GM21360 (cell line): Measurements from ENCODE around the gene PHYH.
A peak's percentile ranks its signal among the peaks of the same experiment; 100 is the strongest.
"Not testable (repeated sequence)": the region's sequence is repeated elsewhere in the genome, so short reads cannot be mapped to it uniquely, and the experiment has no call there.

ENCODE experiments used
- ATAC-seq: cut with Tn5 transposase; IDR thresholded peaks from one replicate; pipeline ENCODE4 v1.9.1; 2021; ENCODE audit warnings: mild to moderate bottlenecking, moderate library complexity; ENCODE audit not compliant: unreplicated experiment

Gene PHYH

GRCh38 chr10:13299437-13300287 is at the start of gene PHYH:
TSS of gene PHYH (minus strand) at chr10:13300064. CDS start at chr10:13300042, 22 bp downstream.
- peak; percentile 64 for ATAC-seq

- peak; percentile 45 for ATAC-seq
Observed at GRCh38 chr10:13348216-13349017, 48.6 kb upstream of the PHYH start, which contains the start of gene SEPHS1. TSS of gene SEPHS1 (minus strand) at chr10:13348293. CDS start at chr10:13344950, 3,343 bp downstream.

- ATAC-seq, result peak; percentile 55
Observed at GRCh38 chr10:13347500-13348156, 47.8 kb upstream of the PHYH start.

GRCh38 chr10:13347043-13347499 is 47.2 kb upstream of the PHYH start:
- peak; percentile 28 for ATAC-seq

- no peak for ATAC-seq
Observed at GRCh38 chr10:13346283-13347042, 46.6 kb upstream of the PHYH start.

GRCh38 chr10:13340626-13341376 is 40.9 kb upstream of the PHYH start:
- peak; percentile 69 for ATAC-seq

- ATAC-seq, result no peak
Observed at GRCh38 chr10:13340068-13340467, 40.2 kb upstream of the PHYH start.

- no peak for ATAC-seq
Observed at GRCh38 chr10:13338390-13339110, 38.7 kb upstream of the PHYH start.

GRCh38 chr10:13337827-13338196 is 37.9 kb upstream of the PHYH start:
- ATAC-seq, result no peak

GRCh38 chr10:13337128-13337826 is 37.4 kb upstream of the PHYH start:
- ATAC-seq, result no peak

GRCh38 chr10:13335881-13336280 is 36.0 kb upstream of the PHYH start:
- no peak for ATAC-seq

- ATAC-seq, result no peak
Observed at GRCh38 chr10:13334556-13334955, 34.7 kb upstream of the PHYH start.

- ATAC-seq, result no peak
Observed at GRCh38 chr10:13331646-13332045, 31.8 kb upstream of the PHYH start.

- ATAC-seq, result not testable (repeated sequence)
Observed at GRCh38 chr10:13330980-13331379, 31.1 kb upstream of the PHYH start.

- ATAC-seq, result no peak
Observed at GRCh38 chr10:13329565-13329964, 29.7 kb upstream of the PHYH start.

- ATAC-seq, result no peak
Observed at GRCh38 chr10:13328613-13329012, 28.7 kb upstream of the PHYH start.

GRCh38 chr10:13328126-13328525 is 28.3 kb upstream of the PHYH start:
- ATAC-seq, result no peak

GRCh38 chr10:13327534-13327933 is 27.7 kb upstream of the PHYH start:
- ATAC-seq, result no peak
